A204.1 (cell line): Measurements from ENCODE around the gene COX7A2.

Source experiments
- FAIRE-seq: peaks from 2 replicates; lab custom pipeline; 2012; peaks lifted over from hg19 to GRCh38; lab: Jason Lieb, UNC

COX7A2 gene

DNA sequence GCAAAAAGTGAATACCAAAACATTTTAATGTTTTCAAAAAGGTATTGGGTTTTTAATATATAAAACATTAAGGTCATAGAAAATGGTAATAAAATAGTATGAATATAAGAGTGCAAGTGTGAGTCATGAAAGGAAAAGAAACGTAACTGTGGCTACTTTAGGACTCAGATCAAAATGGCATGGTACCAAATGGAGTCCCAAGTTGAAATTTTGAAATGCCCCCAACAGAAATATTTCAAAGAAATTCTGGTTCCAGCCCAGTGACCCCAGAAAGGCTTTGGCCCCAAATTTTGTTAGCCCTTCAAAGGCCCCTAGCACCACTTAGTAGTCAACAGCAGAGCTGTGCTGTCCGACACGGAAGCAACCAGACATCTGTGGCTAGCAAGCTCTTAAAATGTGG is 43.7 kb downstream of the COX7A2 start:
- no peak for FAIRE-seq

DNA sequence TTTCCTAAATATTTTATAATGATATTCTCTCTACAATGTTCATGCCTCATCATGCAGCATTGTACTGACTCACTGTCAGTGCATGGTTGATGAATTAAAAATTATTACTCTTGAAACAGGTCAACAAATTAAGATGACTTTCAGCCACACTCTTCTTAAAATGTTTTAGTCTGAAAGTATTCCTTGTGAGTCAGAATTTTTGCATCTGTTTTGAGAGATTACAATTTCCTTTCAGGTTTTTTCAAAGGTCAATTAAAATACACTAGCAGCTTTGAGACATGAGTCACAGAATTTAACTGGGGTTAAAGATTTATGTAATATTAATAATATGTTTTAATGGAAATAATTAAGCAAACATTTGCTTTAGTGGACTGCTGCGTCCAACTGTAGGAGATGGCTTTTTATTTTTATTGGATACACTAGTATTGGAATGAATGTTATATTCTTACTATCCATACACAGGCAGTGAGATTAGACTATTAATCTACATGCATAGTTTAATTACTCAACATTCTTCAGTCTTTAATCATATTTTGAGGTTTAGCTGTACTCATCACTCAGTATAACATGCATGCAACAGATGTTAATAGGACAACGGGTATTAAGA is 47.4 kb downstream of the COX7A2 start:
- FAIRE-seq, result no peak

- FAIRE-seq, result no peak
Observed at GRCh38 chr6:75188221-75188925, 55.2 kb downstream of the COX7A2 start.
